Adipocyte (in vitro differentiated cells): ENCODE measurements around the gene RYR2.
A peak's percentile ranks its signal among the peaks of the same experiment; 100 is the strongest.

Experiments
- DNase-seq: peaks from one replicate; pipeline ENCODE4 v3.0.0-alpha.2; 2015; ENCODE audit warnings: low read depth
- H3K27me3 ChIP-seq: replicated peaks from 2 replicates; pipeline ENCODE4 v1.7.0; 2013; ENCODE audit warnings: mild to moderate bottlenecking, low read length, moderate library complexity; ENCODE audit not compliant: control insufficient read depth, insufficient read depth
- H3K36me3 ChIP-seq: 2 replicates; pipeline ENCODE4 v1.7.0; 2013; ENCODE audit warnings: low read length, mild to moderate bottlenecking, moderate library complexity; ENCODE audit not compliant: control insufficient read depth, insufficient read depth, severe bottlenecking
- H3K4me1 ChIP-seq: 2 replicates; pipeline ENCODE4 v1.7.0; 2013; ENCODE audit warnings: mild to moderate bottlenecking, low read length, moderate library complexity; ENCODE audit not compliant: control insufficient read depth, insufficient read depth
- H3K4me3 ChIP-seq: 2 replicates; pipeline ENCODE4 v1.7.0; 2013; ENCODE audit warnings: mild to moderate bottlenecking, low read length, moderate library complexity
- H3K9ac ChIP-seq: 2 replicates; pipeline ENCODE4 v1.7.0; 2013; ENCODE audit warnings: mild to moderate bottlenecking, low read length, moderate library complexity
- H3K9me3 ChIP-seq: 2 replicates; pipeline ENCODE4 v1.7.0; 2013; ENCODE audit warnings: mild to moderate bottlenecking, low read length, moderate library complexity; ENCODE audit not compliant: control insufficient read depth

RYR2 gene

DNA sequence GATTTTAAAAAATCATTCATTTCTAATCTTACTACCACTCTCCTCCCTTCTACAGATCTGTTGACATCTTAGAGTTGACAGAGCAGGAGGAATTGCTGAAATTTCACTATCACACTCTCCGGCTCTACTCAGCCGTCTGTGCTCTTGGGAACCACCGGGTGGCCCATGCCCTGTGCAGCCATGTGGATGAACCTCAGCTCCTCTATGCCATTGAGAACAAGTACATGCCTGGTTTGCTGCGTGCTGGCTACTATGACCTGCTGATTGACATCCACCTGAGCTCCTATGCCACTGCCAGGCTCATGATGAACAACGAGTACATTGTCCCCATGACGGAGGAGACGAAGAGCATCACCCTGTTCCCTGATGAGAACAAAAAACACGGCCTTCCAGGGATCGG lies 572.0 kb downstream of the RYR2 start:
- peaks cover 3% of the 10 kb centered on the region for H3K9me3 ChIP-seq
- H3K9ac ChIP-seq: no peak overlapping the region
- no peaks in the 10 kb centered on the region for H3K27me3 ChIP-seq
- no peak overlapping the region for H3K4me3 ChIP-seq
- DNase-seq: no peak
- H3K4me1 ChIP-seq: no peaks in the 10 kb centered on the region
- no peaks in the 10 kb centered on the region for H3K36me3 ChIP-seq

DNA sequence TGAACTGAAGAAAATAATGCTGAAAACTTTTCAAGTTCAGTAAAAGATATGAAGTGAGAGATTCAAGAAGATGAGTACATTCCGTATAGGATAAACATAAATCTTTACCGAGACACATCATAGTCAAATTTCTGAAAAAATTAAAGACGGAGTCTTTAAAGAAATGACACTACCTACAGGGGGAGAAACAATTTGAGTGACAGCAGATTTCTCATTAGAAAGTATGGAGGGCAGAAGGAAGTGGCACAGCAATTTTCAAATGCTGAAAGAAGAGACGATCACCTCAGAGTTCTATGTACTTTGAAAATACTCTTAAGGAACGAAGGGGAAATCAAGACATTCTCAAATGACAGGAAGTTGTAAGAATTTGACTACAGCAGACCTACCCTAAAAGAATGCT lies 577.6 kb downstream of the RYR2 start:
- H3K36me3 ChIP-seq: no peaks in the 10 kb centered on the region
- H3K27me3 ChIP-seq: no peaks in the 10 kb centered on the region
- H3K9ac ChIP-seq: no peak overlapping the region
- H3K4me1 ChIP-seq: no peaks in the 10 kb centered on the region
- no peak overlapping the region for H3K4me3 ChIP-seq
- peaks cover 9% of the 10 kb centered on the region for H3K9me3 ChIP-seq
- DNase-seq: no peak

DNA sequence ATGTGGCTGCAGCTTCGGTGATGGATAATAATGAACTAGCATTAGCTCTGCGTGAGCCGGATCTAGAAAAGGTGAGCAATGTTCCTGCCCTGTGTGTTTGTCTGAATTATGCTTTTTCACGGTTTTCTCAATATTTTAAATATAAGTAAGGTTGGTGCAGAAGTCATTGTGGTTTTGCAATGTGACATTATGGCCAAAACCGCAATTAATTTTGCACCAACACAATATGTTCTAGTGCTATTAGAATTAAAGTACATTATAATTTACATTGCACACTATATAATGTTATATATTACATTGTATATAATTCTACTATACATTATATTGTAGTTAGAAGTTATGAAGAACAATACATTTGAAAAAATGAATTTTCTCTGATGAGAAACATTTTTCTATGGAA lies 592.9 kb downstream of the RYR2 start:
- H3K27me3 ChIP-seq: no peaks in the 10 kb centered on the region
- H3K9ac ChIP-seq: no peak overlapping the region
- no peaks in the 10 kb centered on the region for H3K36me3 ChIP-seq

DNA sequence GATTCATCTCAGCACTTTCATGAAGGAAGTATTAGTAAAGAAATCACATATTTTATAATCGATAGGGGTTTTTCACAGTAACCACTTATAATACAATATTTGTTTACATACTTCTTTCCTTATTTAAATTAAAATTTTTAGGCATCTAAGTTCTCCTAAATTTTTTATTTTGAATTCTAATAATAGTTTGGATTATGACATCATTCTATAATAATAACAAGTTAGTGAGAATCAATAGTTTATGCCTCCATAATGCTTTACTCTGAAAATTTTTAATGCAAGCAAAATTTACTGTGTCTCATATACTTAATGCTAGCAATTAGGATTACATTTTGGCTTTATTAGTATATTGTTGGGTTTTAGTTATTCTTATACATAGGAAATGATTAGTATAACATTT lies 596.6 kb downstream of the RYR2 start:
- DNase-seq: no peak
- Histone ChIP-seq H3K36me3 (no peaks in the 10 kb centered on the region), H3K4me3 (no peak overlapping the region), H3K9ac (no peak overlapping the region), H3K27me3 (no peaks in the 10 kb centered on the region), H3K9me3 (no peaks in the 10 kb centered on the region), H3K4me1 (no peaks in the 10 kb centered on the region)

More for the DNA sequence above, 592.9 kb downstream of the RYR2 start:
- Histone ChIP-seq H3K4me3 (no peak overlapping the region), H3K4me1 (no peaks in the 10 kb centered on the region), H3K9me3 (no peaks in the 10 kb centered on the region)
- DNase-seq: no peak

DNA sequence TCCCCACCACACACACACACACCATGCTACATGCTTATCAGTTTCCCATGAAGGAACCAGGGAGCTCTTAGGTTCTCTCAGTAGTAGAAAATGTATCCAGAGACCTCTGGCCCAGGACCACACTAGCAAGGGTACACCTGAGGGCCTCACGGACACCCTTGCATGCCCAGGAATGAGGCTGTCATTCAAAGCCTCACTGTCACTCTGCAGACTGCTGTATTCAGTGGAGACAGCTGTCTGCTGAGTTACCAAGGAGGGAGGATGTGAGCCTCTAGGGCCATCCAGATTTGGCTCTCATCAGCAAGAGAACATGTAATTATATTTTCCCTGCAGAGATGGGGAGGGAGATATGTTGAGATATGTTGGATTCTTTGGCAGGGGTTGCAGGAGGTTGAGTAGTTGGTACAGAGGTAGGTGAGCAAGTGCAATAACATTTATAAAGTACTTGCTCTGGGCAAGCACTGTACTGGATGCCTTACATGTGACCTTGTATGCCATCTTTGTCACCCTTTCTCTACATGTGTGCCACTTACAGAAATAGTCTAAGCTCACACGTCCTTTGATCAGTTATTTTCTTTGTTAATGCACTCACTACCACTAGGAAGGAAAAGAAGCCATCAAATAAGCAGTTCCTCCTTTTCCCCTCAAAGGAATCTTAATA lies 598.2 kb downstream of the RYR2 start:
- DNase-seq: no peak
- H3K4me3 ChIP-seq: no peak overlapping the region
- H3K4me1 ChIP-seq: no peaks in the 10 kb centered on the region
- no peaks in the 10 kb centered on the region for H3K36me3 ChIP-seq
- no peak overlapping the region for H3K9ac ChIP-seq
- H3K9me3 ChIP-seq: no peaks in the 10 kb centered on the region
- no peaks in the 10 kb centered on the region for H3K27me3 ChIP-seq

DNA sequence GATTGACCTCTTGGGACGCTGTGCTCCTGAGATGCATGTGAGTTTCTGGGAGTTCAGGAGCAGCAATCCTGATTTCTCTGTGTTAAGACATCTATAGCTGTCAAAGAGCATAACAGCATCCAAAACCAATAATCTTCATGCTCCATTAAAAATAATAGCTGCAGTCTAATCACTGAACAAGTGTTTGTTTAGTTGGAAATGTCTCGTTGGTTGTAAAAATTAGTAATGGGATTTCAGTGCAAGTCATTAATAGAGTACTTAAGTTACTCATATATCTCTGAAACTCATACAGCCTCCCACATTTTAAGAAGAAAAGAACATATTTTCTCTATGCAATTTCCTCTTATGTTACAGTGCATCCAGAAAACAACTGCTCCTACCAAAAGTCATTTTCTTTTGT lies 599.0 kb downstream of the RYR2 start:
- Histone ChIP-seq H3K27me3 (no peaks in the 10 kb centered on the region), H3K9me3 (no peaks in the 10 kb centered on the region)
- DNase-seq: no peak

DNA sequence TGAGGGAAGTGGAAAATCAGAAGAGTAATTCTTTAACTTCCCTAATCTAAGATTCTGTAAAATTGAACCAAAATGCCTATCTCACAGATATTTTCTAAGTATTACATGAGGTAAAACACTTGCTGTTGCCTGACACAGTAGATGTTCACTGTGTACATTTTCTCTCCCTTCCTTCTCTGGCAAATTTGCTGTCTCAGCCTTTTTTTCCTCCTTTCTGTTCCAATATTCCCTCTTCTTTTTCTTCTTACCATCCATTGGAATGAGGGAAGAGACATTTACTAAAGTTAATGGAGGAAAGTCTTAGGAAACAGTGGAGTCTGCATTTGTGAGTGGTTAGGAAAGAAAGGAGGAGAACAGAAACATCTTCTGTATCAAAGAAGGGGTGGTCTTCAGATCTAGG lies 608.8 kb downstream of the RYR2 start:
- H3K4me1 ChIP-seq: no peaks in the 10 kb centered on the region
- no peak for DNase-seq
- H3K9me3 ChIP-seq: no peaks in the 10 kb centered on the region
- no peak overlapping the region for H3K4me3 ChIP-seq
- no peaks in the 10 kb centered on the region for H3K27me3 ChIP-seq
- no peaks in the 10 kb centered on the region for H3K36me3 ChIP-seq
- H3K9ac ChIP-seq: no peak overlapping the region

More for the DNA sequence above, 599.0 kb downstream of the RYR2 start:
- Histone ChIP-seq H3K4me3 (no peak overlapping the region), H3K4me1 (no peaks in the 10 kb centered on the region), H3K36me3 (no peaks in the 10 kb centered on the region), H3K9ac (no peak overlapping the region)

DNA sequence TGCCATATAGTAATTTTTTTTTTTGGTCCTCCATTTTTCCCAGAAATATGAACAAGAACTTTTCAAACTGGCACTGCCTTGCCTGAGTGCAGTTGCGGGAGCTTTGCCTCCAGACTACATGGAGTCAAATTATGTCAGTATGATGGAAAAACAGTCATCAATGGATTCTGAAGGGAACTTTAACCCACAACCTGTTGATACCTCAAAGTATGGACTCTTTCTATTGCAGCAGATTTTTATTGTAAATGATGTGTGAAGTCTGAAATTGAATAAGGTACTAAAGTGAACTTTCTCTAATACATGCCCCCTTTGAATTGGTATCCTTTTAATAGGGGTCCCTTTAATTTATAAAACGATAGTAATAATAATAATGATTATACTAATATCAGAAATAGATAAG lies 613.8 kb downstream of the RYR2 start:
- Histone ChIP-seq H3K4me3 (no peak overlapping the region), H3K36me3 (no peaks in the 10 kb centered on the region), H3K27me3 (no peaks in the 10 kb centered on the region), H3K4me1 (no peaks in the 10 kb centered on the region), H3K9ac (no peak overlapping the region), H3K9me3 (no peaks in the 10 kb centered on the region)
- DNase-seq: no peak

DNA sequence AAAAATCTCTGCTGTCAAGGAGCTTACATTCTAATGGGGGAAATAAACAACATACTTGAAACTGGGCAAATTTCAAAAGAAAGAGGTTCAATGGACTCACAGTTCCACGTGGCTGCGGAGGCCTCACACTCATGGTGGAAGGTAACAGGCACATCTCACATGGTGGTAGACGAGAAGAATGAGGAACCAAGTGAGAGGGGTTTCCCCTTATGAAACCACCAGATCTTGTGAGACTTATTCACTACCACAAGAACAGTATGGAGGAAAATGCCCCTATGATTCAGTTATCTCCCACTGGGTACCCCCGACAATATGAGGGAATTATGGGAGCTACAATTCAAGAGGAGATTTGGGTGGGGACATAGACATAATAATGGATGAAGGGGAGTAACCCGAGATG lies 622.4 kb downstream of the RYR2 start:
- DNase-seq: no peak
- Histone ChIP-seq H3K4me1 (no peaks in the 10 kb centered on the region), H3K9ac (no peak overlapping the region), H3K9me3 (no peaks in the 10 kb centered on the region), H3K27me3 (no peaks in the 10 kb centered on the region), H3K4me3 (no peak overlapping the region), H3K36me3 (no peaks in the 10 kb centered on the region)

DNA sequence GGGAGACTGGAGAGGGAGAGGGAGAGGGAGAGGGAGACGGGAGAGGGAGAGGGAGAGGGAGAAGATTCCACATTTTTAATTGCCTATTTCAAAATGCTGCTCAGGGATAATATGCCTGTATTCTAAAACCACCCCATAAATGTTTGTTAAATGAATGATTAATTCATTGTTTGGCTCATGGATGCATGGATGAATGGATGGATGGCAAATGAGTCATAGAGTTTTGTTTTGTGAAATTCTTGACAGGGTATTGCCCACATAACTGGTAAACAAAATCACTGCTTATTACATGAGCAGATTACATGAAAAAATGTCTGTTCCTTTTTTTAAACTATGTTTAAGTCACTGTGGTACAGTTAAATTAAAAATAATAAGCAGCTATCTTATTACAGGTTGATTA lies 628.3 kb downstream of the RYR2 start:
- no peak overlapping the region for H3K4me3 ChIP-seq
- no peaks in the 10 kb centered on the region for H3K4me1 ChIP-seq
- DNase-seq: peak; percentile 1
- H3K9me3 ChIP-seq: no peaks in the 10 kb centered on the region
- no peaks in the 10 kb centered on the region for H3K27me3 ChIP-seq
- no peaks in the 10 kb centered on the region for H3K36me3 ChIP-seq
- no peak overlapping the region for H3K9ac ChIP-seq

DNA sequence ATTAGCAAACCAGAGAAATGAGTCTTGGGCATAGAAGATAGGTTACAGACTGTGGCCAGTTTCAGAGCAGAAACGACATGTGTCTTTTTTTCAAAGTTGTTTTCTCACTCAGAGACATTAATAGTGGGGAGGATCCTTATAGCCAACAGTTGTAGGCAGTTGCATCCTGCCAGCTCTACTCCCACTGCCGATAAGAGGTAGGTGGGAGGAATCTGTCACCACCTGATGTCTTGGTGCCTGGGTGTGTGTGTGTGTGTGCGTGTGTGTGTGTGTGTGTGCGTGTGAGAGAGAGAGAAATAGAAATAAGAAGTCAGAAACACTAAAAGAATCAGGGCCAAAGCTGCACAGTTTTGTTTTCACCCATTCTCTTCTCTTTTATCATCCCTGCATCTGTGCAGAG lies 629.3 kb downstream of the RYR2 start:
- Histone ChIP-seq H3K9me3 (no peaks in the 10 kb centered on the region), H3K4me3 (no peak overlapping the region), H3K36me3 (no peaks in the 10 kb centered on the region), H3K4me1 (no peaks in the 10 kb centered on the region), H3K9ac (no peak overlapping the region), H3K27me3 (no peaks in the 10 kb centered on the region)
- DNase-seq: no peak

DNA sequence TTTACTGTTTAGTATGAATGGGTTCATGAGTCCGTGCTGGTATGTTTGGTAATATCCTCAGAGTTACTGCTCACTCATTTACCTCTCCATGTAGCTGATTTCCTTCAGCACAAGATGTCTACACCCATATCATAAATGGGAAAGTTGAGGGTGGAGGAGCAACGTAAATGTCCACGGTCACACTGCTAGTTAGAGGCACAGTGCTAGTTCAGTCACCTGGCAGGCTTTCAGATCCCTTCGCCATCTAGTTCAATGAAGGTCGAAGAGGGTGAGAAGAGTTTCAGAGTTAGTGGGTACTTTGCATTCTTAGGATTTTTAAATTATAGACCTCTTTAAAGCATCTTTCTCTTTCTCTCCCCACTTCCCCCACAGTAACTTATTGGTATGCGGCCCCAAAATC lies 630.0 kb downstream of the RYR2 start:
- Histone ChIP-seq H3K27me3 (no peaks in the 10 kb centered on the region), H3K9me3 (no peaks in the 10 kb centered on the region), H3K4me1 (no peaks in the 10 kb centered on the region), H3K36me3 (no peaks in the 10 kb centered on the region), H3K9ac (no peak overlapping the region), H3K4me3 (no peak overlapping the region)
- DNase-seq: no peak
